C4-2B (cell line): ENCODE data around the gene ZNF598.

Experiments
- ZFX ChIP-seq: fragments of 450-650 bp; IDR thresholded peaks from 2 replicates; pipeline ENCODE4 v1.6.1; 2017
- TF ChIP-seq, protein P1 (sequence below): fragments of 450-650 bp; conservative IDR thresholded peaks from 2 replicates; pipeline ENCODE4 v1.5.1; 2017; ENCODE audit warnings: mild to moderate bottlenecking

DNA sequence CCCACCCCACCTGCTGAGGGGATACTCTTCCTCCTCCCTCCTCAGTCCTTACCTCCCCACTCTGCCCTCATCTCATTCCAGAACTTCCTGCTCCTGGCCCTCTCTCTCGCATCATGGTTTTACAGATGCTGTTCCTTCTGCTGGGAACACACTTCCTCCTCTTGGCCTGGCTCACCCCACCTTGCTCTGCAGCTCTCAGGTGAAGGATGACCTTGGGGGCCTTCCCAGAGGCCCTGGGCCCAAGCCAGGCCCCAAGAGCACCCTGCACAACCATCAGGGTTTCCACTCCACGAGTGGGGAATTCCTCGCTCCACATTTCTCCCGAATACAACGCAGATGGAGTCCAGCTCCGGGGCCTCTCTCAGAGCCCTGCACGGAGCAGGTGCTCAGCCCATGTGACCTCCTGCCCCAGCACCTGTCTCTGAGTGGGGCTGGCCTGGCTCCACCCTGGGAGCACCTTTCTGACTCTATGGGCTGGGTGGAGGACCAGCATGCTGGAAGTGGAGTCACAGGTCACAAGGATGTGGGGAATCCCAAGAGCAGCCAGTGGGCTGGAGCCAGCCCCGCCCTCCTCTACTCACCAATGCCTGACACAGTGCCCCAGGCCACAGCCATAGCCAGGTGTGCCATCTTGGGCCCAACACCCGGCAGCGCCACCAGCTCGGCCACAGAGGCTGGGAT is 33.5 kb upstream of the ZNF598 start:
- TF ChIP-seq, protein P1, sequence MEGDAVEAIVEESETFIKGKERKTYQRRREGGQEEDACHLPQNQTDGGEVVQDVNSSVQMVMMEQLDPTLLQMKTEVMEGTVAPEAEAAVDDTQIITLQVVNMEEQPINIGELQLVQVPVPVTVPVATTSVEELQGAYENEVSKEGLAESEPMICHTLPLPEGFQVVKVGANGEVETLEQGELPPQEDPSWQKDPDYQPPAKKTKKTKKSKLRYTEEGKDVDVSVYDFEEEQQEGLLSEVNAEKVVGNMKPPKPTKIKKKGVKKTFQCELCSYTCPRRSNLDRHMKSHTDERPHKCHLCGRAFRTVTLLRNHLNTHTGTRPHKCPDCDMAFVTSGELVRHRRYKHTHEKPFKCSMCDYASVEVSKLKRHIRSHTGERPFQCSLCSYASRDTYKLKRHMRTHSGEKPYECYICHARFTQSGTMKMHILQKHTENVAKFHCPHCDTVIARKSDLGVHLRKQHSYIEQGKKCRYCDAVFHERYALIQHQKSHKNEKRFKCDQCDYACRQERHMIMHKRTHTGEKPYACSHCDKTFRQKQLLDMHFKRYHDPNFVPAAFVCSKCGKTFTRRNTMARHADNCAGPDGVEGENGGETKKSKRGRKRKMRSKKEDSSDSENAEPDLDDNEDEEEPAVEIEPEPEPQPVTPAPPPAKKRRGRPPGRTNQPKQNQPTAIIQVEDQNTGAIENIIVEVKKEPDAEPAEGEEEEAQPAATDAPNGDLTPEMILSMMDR = no peak
- no peak for TF ChIP-seq ZFX
